Choroid plexus epithelial cell (primary cell): Measurements from ENCODE around the gene FAM240A.

ENCODE experiments used
- DNase-seq: peaks from one replicate; pipeline ENCODE4 v3.0.0-alpha.2; 2010; ENCODE audit warnings: low read depth
- H3K4me3 ChIP-seq: 2 replicates; pipeline ENCODE4 v1.5.1; 2011; ENCODE audit warnings: low read depth, mild to moderate bottlenecking, control low read depth, low read length, moderate library complexity
- TF ChIP-seq, protein P1 (sequence below): conservative IDR thresholded peaks from 2 replicates; pipeline ENCODE4 v1.5.1; 2011; ENCODE audit warnings: low read depth, mild to moderate bottlenecking, control low read depth, inconsistent platforms, low read length, moderate library complexity

FAM240A gene

DNA sequence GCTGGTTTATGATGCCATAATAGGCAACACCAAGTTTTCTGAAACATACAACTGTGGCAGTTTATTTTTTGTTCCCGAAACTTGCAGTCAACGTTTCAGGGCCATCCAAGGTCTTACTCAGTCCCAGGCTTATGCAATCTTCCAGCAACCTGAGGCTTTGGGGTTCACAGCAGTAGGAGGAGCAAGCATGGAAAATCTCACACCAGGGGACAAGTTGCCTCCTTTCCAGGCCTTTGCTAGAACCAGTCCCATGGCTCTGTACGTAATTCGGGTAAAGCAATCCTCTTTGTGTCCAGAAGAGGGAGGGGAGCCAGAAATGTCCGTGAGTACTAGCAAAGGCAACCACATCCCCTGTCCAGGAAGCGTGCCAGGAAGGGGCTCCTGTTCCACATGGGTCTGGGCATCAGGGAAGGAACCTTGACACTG, 4.7 kb upstream of the FAM240A start:
- DNase-seq = peak; percentile 16
- H3K4me3 ChIP-seq = no peak overlapping the region
- TF ChIP-seq, protein P1, sequence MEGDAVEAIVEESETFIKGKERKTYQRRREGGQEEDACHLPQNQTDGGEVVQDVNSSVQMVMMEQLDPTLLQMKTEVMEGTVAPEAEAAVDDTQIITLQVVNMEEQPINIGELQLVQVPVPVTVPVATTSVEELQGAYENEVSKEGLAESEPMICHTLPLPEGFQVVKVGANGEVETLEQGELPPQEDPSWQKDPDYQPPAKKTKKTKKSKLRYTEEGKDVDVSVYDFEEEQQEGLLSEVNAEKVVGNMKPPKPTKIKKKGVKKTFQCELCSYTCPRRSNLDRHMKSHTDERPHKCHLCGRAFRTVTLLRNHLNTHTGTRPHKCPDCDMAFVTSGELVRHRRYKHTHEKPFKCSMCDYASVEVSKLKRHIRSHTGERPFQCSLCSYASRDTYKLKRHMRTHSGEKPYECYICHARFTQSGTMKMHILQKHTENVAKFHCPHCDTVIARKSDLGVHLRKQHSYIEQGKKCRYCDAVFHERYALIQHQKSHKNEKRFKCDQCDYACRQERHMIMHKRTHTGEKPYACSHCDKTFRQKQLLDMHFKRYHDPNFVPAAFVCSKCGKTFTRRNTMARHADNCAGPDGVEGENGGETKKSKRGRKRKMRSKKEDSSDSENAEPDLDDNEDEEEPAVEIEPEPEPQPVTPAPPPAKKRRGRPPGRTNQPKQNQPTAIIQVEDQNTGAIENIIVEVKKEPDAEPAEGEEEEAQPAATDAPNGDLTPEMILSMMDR = peak; percentile 35

DNA sequence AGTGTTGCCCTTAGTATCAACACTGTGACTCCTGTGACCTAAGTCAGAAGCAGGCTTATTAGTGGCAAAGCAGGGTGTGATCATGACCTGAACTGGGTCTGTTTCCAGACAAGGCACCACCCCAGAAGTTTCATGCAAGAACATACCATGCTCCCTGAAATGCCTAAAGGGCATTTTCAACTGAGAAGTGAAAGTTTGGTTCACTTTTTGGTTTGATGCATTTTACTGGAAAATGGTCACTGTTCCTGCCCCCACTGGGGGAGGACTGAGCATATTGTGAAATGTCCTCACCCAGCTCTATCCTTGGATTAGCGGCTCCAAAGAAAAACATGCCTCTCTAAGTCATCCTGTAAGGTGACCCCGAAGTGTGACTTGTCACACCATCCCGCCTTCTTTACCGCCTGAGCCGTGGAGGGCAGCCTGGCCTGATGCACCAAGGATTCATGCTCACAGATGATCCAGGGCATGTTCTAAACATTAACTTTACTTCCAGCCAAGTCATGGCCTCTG, 3.1 kb upstream of the FAM240A start:
- TF ChIP-seq, protein P1 = no peak

DNA sequence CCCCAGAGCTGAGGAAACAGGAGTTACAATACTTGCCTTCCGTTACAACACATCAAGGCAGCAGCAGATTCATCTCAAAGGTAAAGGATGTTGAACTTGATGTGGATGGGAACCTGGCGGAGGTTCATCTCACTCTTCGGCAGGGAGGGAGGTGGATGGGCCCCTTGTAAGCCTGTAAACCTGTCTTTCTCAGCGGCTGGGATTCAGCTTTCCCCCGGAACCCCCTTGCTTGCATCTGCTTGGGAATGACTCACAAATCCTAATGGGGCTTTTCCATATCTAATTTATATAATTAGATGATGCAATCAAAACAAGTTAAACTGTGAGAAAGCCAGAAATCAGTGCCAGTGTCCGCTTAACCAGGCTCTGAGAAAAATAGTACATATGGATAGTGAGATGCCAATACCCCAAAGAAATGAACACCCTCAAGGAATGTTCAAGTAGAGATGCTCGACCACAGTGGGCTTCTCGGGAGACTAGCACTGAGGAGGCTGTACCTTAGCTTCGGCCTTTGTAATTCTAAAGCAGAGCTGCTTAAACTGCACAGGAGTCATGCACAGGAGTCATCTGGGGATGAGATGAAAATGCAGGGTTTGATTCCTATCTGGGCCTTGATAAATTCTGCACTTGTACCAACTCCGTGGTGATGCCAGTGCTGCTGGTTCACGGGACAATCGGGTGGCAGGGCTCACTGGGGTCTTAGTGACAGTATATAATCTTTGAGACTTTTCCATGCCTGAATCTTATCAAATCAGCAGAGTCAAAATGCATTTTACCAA, 2.2 kb upstream of the FAM240A start:
- no peak for DNase-seq
- TF ChIP-seq, protein P1 = no peak
- no peak overlapping the region for H3K4me3 ChIP-seq

More for the DNA sequence above, 3.1 kb upstream of the FAM240A start:
- no peak overlapping the region for H3K4me3 ChIP-seq
- DNase-seq = no peak

DNA sequence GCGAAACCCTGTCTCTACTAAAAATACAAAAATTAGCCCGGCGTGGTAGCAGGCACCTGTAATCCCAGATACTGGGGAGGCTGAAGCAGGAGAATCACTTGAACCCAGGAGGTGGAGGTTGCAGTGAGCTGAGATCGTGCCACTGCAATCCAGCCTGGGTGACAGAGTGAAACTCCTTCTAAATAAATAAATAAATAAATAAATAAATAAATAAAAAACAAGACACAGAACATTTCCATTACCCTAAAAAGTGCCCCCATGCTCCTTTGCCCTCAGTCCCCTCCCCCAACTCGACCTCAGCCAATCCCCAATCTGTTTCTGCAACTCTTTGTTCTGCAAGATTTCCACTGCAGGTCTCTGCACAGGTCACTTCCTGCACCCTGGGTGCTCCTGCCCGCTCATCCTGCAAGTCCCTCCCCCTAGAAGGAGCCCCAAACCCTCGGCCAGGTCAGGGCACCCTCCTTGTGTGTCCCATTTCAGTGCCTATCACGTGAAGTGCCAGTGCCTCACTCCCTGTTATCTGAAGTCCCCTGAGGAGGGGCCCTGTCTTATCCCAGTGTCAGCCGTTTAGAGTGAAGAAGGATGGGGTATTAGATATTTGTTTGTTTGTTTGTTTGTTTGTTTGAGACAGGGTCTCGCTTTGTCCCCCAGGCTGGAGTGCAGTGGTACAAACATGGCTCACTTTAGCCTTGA, 1.1 kb downstream of the FAM240A start:
- DNase-seq = no peak
- TF ChIP-seq, protein P1 = no peak
- H3K4me3 ChIP-seq = no peak overlapping the region

DNA sequence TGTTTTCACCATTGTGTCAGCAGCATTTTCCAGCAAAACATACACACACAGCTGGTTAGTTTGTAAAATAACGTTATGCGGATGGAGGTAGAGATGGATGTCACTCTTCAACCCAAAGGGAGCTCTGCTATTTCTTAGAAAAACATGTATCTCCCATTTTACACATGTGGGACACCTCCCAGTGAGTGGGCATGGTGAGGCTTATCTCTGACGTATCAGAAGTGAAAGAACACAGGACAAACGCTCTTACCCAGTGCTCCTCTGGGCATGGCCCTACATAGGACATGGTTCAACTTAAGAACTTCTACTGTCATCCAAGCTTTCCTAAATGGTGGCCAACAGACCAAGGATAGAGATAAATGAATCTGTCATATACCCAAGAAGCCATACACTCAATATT, 2.1 kb downstream of the FAM240A start:
- TF ChIP-seq, protein P1 = no peak
- no peak for DNase-seq
- H3K4me3 ChIP-seq = no peak overlapping the region

DNA sequence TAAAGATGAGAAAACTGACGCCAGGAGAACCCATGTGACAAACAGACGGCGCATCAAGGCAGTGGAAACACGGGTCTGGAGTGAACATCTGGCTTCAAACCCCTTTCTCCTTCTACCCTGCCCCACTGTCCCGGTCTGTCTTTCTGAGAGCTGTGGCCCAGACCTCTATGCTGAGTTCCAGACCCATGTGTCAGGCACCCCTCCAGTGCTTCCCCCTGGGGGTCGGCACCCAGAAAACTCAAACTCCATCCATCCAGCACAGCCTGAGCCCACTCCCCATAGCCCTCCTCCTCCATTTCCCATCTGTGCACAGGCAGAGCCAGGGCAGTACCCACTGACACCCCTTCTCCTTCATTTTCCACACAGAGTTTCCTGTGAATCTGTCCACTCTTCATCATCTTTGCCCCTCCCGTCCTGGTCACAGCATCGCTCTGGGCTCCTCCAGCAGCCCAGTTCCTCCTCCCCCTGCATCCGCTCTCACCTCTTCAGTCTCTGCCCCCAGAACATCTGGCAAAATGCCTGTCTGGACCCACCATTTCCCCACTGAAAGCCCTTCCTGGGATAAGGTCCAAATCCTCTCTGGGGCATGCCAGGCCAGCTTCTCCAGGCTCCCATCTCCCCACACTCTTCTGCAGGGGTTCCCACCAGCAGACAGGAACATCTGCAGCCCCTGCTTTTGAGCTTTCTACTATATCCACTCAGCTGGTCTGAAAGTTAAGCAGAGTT, 2.9 kb downstream of the FAM240A start:
- DNase-seq = no peak
- TF ChIP-seq, protein P1 = no peak
- no peak overlapping the region for H3K4me3 ChIP-seq
